Kidney epithelial cell (primary cell): ENCODE results near the gene PCCA. TPM values are rescaled to one million over a fixed set of nuclear protein-coding genes. Genes with fewer than 3 reads are reported as not detected.

Experiments used
- DNase-seq: peaks from one replicate; pipeline ENCODE4 v3.0.0-alpha.2; 2010; ENCODE audit warnings: low read depth
- H3K27me3 ChIP-seq: 2 replicates; pipeline ENCODE4 v1.6.0; 2011; ENCODE audit warnings: low read length; ENCODE audit not compliant: control insufficient read depth, insufficient read depth
- H3K36me3 ChIP-seq: 2 replicates; pipeline ENCODE4 v1.5.1; 2011; ENCODE audit warnings: low read length; ENCODE audit not compliant: control insufficient read depth, insufficient read depth
- H3K4me3 ChIP-seq: 2 replicates; pipeline ENCODE4 v1.5.1; 2011; ENCODE audit warnings: low read depth, mild to moderate bottlenecking, control low read depth, low read length
- CTCF ChIP-seq: IDR thresholded peaks from 2 replicates; pipeline ENCODE4 v1.5.1; 2011; ENCODE audit warnings: mild to moderate bottlenecking, moderate library complexity, low read length, control low read depth, inconsistent platforms; ENCODE audit not compliant: insufficient read depth, poor library complexity, severe bottlenecking
- total RNA-seq: library from RNA; depleted of rRNA; stranded (reverse); fragments of >200 nt; gene quantifications from 2 replicates; pipeline ENCODE4 v1.2.3, GENCODE V29; 2015

Gene PCCA
- total RNA-seq, 1 donor from 2014 or later = 15.7 TPM

- TF ChIP-seq CTCF = no peak
- DNase-seq = no peak
- no peak overlapping the region for H3K4me3 ChIP-seq
- H3K36me3 ChIP-seq = no peaks in the 10 kb centered on the region
- H3K27me3 ChIP-seq = no peaks in the 10 kb centered on the region
Measured at GRCh38 chr13:100266026-100266425, 177.1 kb downstream of the PCCA start.

GRCh38 chr13:100269837-100270236 is 180.9 kb downstream of the PCCA start:
- DNase-seq = no peak
- no peak for TF ChIP-seq CTCF
- H3K36me3 ChIP-seq = no peaks in the 10 kb centered on the region
- no peaks in the 10 kb centered on the region for H3K27me3 ChIP-seq
- no peak overlapping the region for H3K4me3 ChIP-seq

- Histone ChIP-seq H3K4me3 (no peak overlapping the region), H3K36me3 (no peaks in the 10 kb centered on the region), H3K27me3 (no peaks in the 10 kb centered on the region)
- DNase-seq = no peak
- TF ChIP-seq CTCF = no peak
Measured at GRCh38 chr13:100273138-100273537, 184.2 kb downstream of the PCCA start.

GRCh38 chr13:100273552-100273951 is 184.7 kb downstream of the PCCA start:
- H3K27me3 ChIP-seq = no peaks in the 10 kb centered on the region
- H3K36me3 ChIP-seq = no peaks in the 10 kb centered on the region
- no peak for TF ChIP-seq CTCF
- H3K4me3 ChIP-seq = no peak overlapping the region
- DNase-seq = no peak

- no peaks in the 10 kb centered on the region for H3K27me3 ChIP-seq
- no peaks in the 10 kb centered on the region for H3K36me3 ChIP-seq
- peak; percentile 14 for DNase-seq
- no peak for TF ChIP-seq CTCF
- H3K4me3 ChIP-seq = no peak overlapping the region
Measured at GRCh38 chr13:100274942-100275506, 186.1 kb downstream of the PCCA start.

- H3K27me3 ChIP-seq = no peaks in the 10 kb centered on the region
- TF ChIP-seq CTCF = no peak
- DNase-seq = no peak
- H3K4me3 ChIP-seq = no peak overlapping the region
- no peaks in the 10 kb centered on the region for H3K36me3 ChIP-seq
Measured at GRCh38 chr13:100275746-100276145, 186.9 kb downstream of the PCCA start.
